Measurements from ENCODE around the gene ECEL1. TPM values are rescaled to one million over a fixed set of nuclear protein-coding genes. Genes with fewer than 3 reads are reported as not detected.

Gene ECEL1
- total and polyA plus RNA-seq, 2 experiments from 2014 or later, result 6.7 to 17.5 TPM

DNA sequence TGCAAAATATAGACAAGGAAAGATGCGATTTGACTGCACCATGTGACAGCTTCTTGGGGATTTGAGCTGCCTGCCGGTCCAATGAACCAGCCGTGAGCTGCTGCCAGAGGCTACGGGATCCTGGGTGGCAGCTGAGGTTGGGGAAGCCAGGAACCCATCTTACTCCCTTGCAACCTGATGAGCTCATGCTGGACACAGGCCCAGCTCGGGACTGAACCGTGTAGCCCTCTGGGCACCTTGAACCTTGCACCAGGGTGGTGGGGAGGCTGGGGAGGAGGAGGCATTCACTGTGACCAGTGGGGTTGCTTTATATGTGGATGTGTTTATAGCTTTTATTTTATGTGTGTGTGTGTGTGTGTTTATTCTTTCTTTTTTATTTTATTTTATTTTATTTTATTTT, 22.6 kb downstream of the ECEL1 start:
- H3K4me3 ChIP-seq, result no peak overlapping the region
- Mint-ChIP-seq H3K9me3 (peaks cover 10% of the 10 kb centered on the region; the same call in 2 of the 3 replicates), H3K27ac (no peak overlapping the region), H3K27me3 (ENCODE audit: insufficient read depth, low read depth, poor library complexity) (peaks cover 2% of the 10 kb centered on the region), H3K36me3 (ENCODE audit: low read depth) (no peaks in the 10 kb centered on the region), H3K4me1 (no peaks in the 10 kb centered on the region), H3K4me3 (no peak overlapping the region)
- H4K20me1 ChIP-seq (replicated peaks; ENCODE audit: insufficient read depth), result no peaks in the 10 kb centered on the region
- H3K27me3 ChIP-seq (ENCODE audit: insufficient read depth), result no peaks in the 10 kb centered on the region
- H2AFZ ChIP-seq, result no peak overlapping the region
- H3K36me3 ChIP-seq (ENCODE audit: insufficient read depth), result no peaks in the 10 kb centered on the region
- no peaks in the 10 kb centered on the region for H3K4me1 ChIP-seq (ENCODE audit: insufficient read depth)
- H3K9me2 ChIP-seq (ENCODE audit: insufficient read depth), result no peaks in the 10 kb centered on the region
- TF ChIP-seq ZNF114 (CRISPR knock-in tag; IDR thresholded peaks at IDR 0.05) (no peak), ETS1 (IDR thresholded peaks at IDR 0.05) (no peak), STAT1 (IDR thresholded peaks at IDR 0.05; ENCODE audit: unreplicated experiment) (no peak), ZNF462 (CRISPR knock-in tag; IDR thresholded peaks at IDR 0.05) (no peak), NANOG (IDR thresholded peaks at IDR 0.05; ENCODE audit: borderline replicate concordance) (no peak), CREB1 (CRISPR knock-in tag; IDR thresholded peaks at IDR 0.05; ENCODE audit: low read depth) (no peak)
- TF ChIP-seq, protein P1, sequence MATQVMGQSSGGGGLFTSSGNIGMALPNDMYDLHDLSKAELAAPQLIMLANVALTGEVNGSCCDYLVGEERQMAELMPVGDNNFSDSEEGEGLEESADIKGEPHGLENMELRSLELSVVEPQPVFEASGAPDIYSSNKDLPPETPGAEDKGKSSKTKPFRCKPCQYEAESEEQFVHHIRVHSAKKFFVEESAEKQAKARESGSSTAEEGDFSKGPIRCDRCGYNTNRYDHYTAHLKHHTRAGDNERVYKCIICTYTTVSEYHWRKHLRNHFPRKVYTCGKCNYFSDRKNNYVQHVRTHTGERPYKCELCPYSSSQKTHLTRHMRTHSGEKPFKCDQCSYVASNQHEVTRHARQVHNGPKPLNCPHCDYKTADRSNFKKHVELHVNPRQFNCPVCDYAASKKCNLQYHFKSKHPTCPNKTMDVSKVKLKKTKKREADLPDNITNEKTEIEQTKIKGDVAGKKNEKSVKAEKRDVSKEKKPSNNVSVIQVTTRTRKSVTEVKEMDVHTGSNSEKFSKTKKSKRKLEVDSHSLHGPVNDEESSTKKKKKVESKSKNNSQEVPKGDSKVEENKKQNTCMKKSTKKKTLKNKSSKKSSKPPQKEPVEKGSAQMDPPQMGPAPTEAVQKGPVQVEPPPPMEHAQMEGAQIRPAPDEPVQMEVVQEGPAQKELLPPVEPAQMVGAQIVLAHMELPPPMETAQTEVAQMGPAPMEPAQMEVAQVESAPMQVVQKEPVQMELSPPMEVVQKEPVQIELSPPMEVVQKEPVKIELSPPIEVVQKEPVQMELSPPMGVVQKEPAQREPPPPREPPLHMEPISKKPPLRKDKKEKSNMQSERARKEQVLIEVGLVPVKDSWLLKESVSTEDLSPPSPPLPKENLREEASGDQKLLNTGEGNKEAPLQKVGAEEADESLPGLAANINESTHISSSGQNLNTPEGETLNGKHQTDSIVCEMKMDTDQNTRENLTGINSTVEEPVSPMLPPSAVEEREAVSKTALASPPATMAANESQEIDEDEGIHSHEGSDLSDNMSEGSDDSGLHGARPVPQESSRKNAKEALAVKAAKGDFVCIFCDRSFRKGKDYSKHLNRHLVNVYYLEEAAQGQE (IDR thresholded peaks at IDR 0.05; ENCODE audit: unreplicated experiment), result no peak
- ATAC-seq (no peak), DNase-seq (ENCODE audit: low spot score) (no peak)
- H3K27ac ChIP-seq (ENCODE audit: low read depth), result no peak overlapping the region
- no peak overlapping the region for H3K4me2 ChIP-seq
- H3F3A ChIP-seq (replicated peaks; ENCODE audit: low read depth), result no peaks in the 10 kb centered on the region
- H3K79me2 ChIP-seq (replicated peaks; ENCODE audit: insufficient read depth), result no peaks in the 10 kb centered on the region
